Lower leg skin (tissue), 4 donors: ENCODE data around the gene GSK3B. TPM values are rescaled to one million over a fixed set of nuclear protein-coding genes. Genes with fewer than 3 reads are reported as not detected.

ENCODE experiments used
- DNase-seq, 2 donors: peaks; one replicate each; pipeline ENCODE4 v3.0.0-alpha.2; 2019; ENCODE audit warnings: low spot score in 2 of 2
- H3K4me3 ChIP-seq: fragments of 200-600 bp; sonication (generic); 2 replicates; pipeline ENCODE4 v1.5.1; 2017; ENCODE audit warnings: mild to moderate bottlenecking, low read depth; ENCODE audit not compliant: poor library complexity, severe bottlenecking
- CTCF ChIP-seq, 3 donors: fragments of 450-650 bp; IDR thresholded peaks; one replicate each; pipeline ENCODE4 v1.5.1; 2016; ENCODE audit warnings: antibody characterized with exemption in 3 of 3, mild to moderate bottlenecking in 3 of 3, moderate library complexity in 2 of 3
- POLR2A ChIP-seq, 2 donors: fragments of 450-650 bp; IDR thresholded peaks; one replicate each; pipeline ENCODE4 v1.6.1; 2016 to 2017; ENCODE audit warnings: antibody characterized with exemption in 2 of 2, mild to moderate bottlenecking in 1 of 2, moderate library complexity in 1 of 2
- WGBS, 2 donors: methylation state at CpG; one replicate each; pipeline ENCODE4 v1.1.5; 2018; 5-methylcytosine and 5-hydroxymethylcytosine counted together
- intact Hi-C: fragments of 100-400 bp; cut with DNase I; formaldehyde crosslinking; loops from one replicate; pipeline ENCODE4 v1.15.0; 2023; ENCODE audit warnings: low total_unique reads
- total RNA-seq, 4 donors: library from RNA; depleted of rRNA; stranded (reverse); fragments of >200 nt; gene quantifications; one replicate each; pipeline ENCODE4 v1.1.0, GENCODE V29; 2016

The GSK3B gene
- total RNA-seq, 4 donors from 2014 or later: 37.3 to 48.7 (median 46.0) TPM

GRCh38 chr3:120027226-120027625 lies 67.0 kb downstream of the GSK3B start:
- no peak for DNase-seq
- H3K4me3 ChIP-seq: no peak overlapping the region
- intact Hi-C loops: no loop called here
- no peak for TF ChIP-seq CTCF (IDR thresholded peaks at IDR 0.05)
- no peak for TF ChIP-seq POLR2A (IDR thresholded peaks at IDR 0.05)
- WGBS, 2 donors: 96 to 99% methylated on average over 4 of the region's 4 CpGs

DNA sequence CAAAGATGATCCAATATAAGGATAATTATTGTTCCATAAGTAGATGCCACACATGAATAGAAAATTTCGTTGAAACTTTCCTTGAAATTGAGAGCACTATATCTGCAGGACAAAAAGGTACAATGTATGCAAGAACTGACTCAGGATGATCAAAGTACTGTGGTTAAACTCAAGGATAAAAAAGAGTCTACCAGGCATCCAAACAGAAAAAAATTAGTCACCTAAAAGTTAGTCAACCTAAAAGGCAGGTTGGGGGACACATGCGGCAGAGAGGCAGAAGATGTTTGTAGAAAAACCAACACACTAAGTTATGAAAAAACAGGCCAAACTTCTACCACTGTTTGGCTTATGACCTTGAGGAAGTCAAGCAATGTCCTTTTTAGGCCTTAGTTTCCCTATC lies 68.7 kb downstream of the GSK3B start:
- 90 to 92% methylated on average over 2 of the region's 2 CpGs for WGBS, 2 donors
- intact Hi-C loops: no loop called here
- no peak for DNase-seq
- TF ChIP-seq CTCF (IDR thresholded peaks at IDR 0.05): no peak
- no peak for TF ChIP-seq POLR2A (IDR thresholded peaks at IDR 0.05)
- H3K4me3 ChIP-seq: no peak overlapping the region

DNA sequence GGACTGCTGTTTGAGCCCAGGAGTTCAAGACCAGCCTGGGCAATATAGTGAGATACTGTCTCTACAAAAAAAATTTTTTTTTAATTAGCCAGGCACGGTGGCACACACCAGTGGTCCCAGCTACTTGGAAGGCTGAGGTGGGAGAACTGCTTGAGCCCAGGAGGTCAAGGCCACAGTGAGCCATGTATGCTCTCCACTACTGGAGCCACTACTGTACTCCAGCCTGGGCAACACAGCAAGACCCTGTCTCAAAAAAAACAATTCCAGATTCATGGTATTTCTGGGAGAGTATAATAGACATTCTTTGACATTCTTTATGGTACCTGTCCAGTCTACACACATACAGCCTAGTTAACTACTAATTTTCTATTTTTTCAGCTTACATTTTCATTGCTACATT lies 70.1 kb downstream of the GSK3B start:
- no peak for DNase-seq
- intact Hi-C loops: no loop called here
- H3K4me3 ChIP-seq: no peak overlapping the region
- 83 to 100% methylated on average over 1 of the region's 1 CpG for WGBS, 2 donors
- TF ChIP-seq POLR2A (IDR thresholded peaks at IDR 0.05) (no peak), CTCF (IDR thresholded peaks at IDR 0.05) (no peak)

DNA sequence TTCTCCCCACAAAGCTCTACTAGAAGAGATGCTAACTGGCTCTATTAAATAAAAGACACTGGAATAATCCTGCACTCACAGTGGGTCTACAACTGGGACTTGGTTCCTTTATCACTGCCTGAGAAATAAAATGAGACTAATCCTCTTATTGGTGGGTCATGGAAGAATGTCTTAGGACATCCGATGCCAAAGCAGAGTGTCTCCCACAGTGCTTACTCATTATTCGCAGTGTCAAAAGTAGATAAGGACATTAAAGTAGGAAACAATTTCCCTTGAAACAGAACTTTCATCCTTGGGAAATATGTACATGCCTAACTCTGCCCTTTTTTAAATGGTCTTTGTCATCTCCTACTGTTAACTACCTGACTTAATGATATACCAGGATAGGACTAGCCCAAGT lies 71.5 kb downstream of the GSK3B start:
- intact Hi-C loops: no loop called here
- no peak for DNase-seq
- 90 to 91% methylated on average over 2 of the region's 2 CpGs for WGBS, 2 donors
- H3K4me3 ChIP-seq: no peak overlapping the region
- TF ChIP-seq POLR2A (IDR thresholded peaks at IDR 0.05) (no peak), CTCF (IDR thresholded peaks at IDR 0.05) (no peak)

DNA sequence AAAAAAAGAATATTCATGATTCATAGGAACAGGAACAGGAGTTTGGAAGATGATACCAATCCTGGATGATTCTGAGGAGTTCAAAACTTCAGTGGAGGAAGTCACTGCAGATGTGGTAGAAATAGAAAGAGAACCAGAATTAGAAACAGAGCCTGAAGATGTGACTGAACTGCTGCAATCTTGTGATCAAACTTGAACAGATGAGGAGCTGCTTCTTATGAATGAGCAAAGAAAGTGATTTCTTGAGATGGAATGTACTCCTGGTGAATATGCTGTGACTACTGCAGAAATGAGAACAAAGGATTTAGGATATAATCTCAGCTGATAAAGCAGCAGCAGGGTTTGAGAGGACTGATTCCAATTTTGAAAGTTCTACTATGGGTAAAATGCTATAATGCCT lies 72.7 kb downstream of the GSK3B start:
- TF ChIP-seq CTCF (IDR thresholded peaks at IDR 0.05) (no peak), POLR2A (IDR thresholded peaks at IDR 0.05) (no peak)
- intact Hi-C loops: no loop called here
- DNase-seq: no peak
- no peak overlapping the region for H3K4me3 ChIP-seq

GRCh38 chr3:120018299-120018698 lies 75.9 kb downstream of the GSK3B start:
- TF ChIP-seq POLR2A (IDR thresholded peaks at IDR 0.05) (no peak), CTCF (IDR thresholded peaks at IDR 0.05) (no peak)
- intact Hi-C loops: no loop called here

More at GRCh38 chr3:120018299-120018698, 75.9 kb downstream of the GSK3B start:
- no peak for DNase-seq
- 87 to 91% methylated on average over 3 of the region's 3 CpGs for WGBS, 2 donors
- H3K4me3 ChIP-seq: no peak overlapping the region
